ENCODE data around the gene PRRC1. TPM values are rescaled to one million over a fixed set of nuclear protein-coding genes. Genes with fewer than 3 reads are reported as not detected.

PRRC1 gene
- total and polyA plus RNA-seq, 5 donors from 2014 or later, result 33.5 to 42.6 (median 36.7) TPM

- no peaks in the 10 kb centered on the region for H3K36me3 Mint-ChIP-seq
- no peaks in the 10 kb centered on the region for H3K36me3 ChIP-seq (ENCODE audit: control insufficient read depth, insufficient read depth, low read length)
These were observed 85.0 kb downstream of the PRRC1 start for GRCh38 chr5:127602481-127602880.

GRCh38 chr5:127602896-127603844, 85.7 kb downstream of the PRRC1 start:
- no peaks in the 10 kb centered on the region for H3K36me3 Mint-ChIP-seq
- no peaks in the 10 kb centered on the region for H3K4me1 Mint-ChIP-seq
- H3K4me3 Mint-ChIP-seq, result no peak overlapping the region
- DNase-seq, result no peak
- H3K4me1 ChIP-seq (ENCODE audit: control insufficient read depth, insufficient read depth, low read length, poor library complexity, severe bottlenecking), result no peaks in the 10 kb centered on the region
- H3K27me3 ChIP-seq (ENCODE audit: control insufficient read depth, insufficient read depth, low read length), result peaks cover 6% of the 10 kb centered on the region
- H3K9me3 ChIP-seq (ENCODE audit: control insufficient read depth in 2 of 2, low read length in 2 of 2), result no peaks in the 10 kb centered on the region
- H3K9me3 Mint-ChIP-seq, result peaks cover 0 to 2% (median 0%) of the 10 kb centered on the region in 7 donors
- no peaks in the 10 kb centered on the region for H3K36me3 ChIP-seq (ENCODE audit: control insufficient read depth, insufficient read depth, low read length)
- peaks cover under 1% of the 10 kb centered on the region for H3K27me3 Mint-ChIP-seq
- ATAC-seq (ENCODE audit: low read depth in 2 of 2), result no peak
- no peak overlapping the region for H3K4me3 ChIP-seq (ENCODE audit: low read depth, low read length)
- H3K27ac Mint-ChIP-seq, result peak overlapping the region in 1 of 3 donors; percentile 8
- no peak overlapping the region for H3K27ac ChIP-seq (ENCODE audit: insufficient read depth, low read length, poor library complexity, severe bottlenecking)

More at GRCh38 chr5:127602481-127602880, 85.0 kb downstream of the PRRC1 start:
- Histone ChIP-seq H3K27ac (ENCODE audit: insufficient read depth, low read length, poor library complexity, severe bottlenecking) (no peak overlapping the region), H3K4me1 (ENCODE audit: control insufficient read depth, insufficient read depth, low read length, poor library complexity, severe bottlenecking) (no peaks in the 10 kb centered on the region), H3K4me3 (ENCODE audit: low read depth, low read length) (no peak overlapping the region), H3K27me3 (ENCODE audit: control insufficient read depth, insufficient read depth, low read length) (peaks cover 6% of the 10 kb centered on the region), H3K9me3 (ENCODE audit: control insufficient read depth in 2 of 2, low read length in 2 of 2) (no peaks in the 10 kb centered on the region)
- DNase-seq (no peak), ATAC-seq (ENCODE audit: low read depth in 2 of 2) (no peak)
- Mint-ChIP-seq H3K27me3 (peaks cover 4% of the 10 kb centered on the region), H3K4me3 (no peak overlapping the region), H3K27ac (no peak overlapping the region), H3K9me3 (peaks cover 0 to 2% (median 0%) of the 10 kb centered on the region in 7 donors), H3K4me1 (no peaks in the 10 kb centered on the region)

Other genes starting within 250 kb of the PRRC1 start
- not detected for gene MEGF10, start 226.8 kb upstream of the PRRC1 start, total RNA-seq
- gene MEGF10, start 226.8 kb upstream of the PRRC1 start, polyA plus RNA-seq, result under 1 TPM in 2 of 4 donors, not detected in 2; 0.09 to 0.30 TPM
- gene CTXN3, start 131.4 kb downstream of the PRRC1 start, total RNA-seq, result not detected
- gene CTXN3, start 131.4 kb downstream of the PRRC1 start, polyA plus RNA-seq, result not detected
- not detected for gene CCDC192, start 185.8 kb downstream of the PRRC1 start, total RNA-seq
- under 1 TPM in 1 of 4 donors, not detected in 3; 0.37 TPM for gene CCDC192, start 185.8 kb downstream of the PRRC1 start, polyA plus RNA-seq

Measured in CD4-positive, CD25-positive, alpha-beta regulatory T cell (primary cell).